H9 (cell line): Measurements from ENCODE around the gene C1orf159. TPM values are rescaled to one million over a fixed set of nuclear protein-coding genes. Genes with fewer than 3 reads are reported as not detected.

Experiments used
- DNase-seq: peaks from one replicate; pipeline ENCODE4 v3.0.0-alpha.2; 2017
- H2AFZ ChIP-seq: one replicate; pipeline ENCODE4 v1.6.1; 2013; ENCODE audit warnings: mild to moderate bottlenecking, low read length, control low read depth, moderate library complexity
- H2AK5ac ChIP-seq: 2 replicates; pipeline ENCODE4 v1.6.1; 2013; ENCODE audit warnings: low read length, control low read depth, mixed read lengths; ENCODE audit not compliant: insufficient read length
- H2BK120ac ChIP-seq: one replicate; pipeline ENCODE4 v1.6.1; 2013; ENCODE audit warnings: low read depth, mild to moderate bottlenecking, low read length, control low read depth, inconsistent platforms; ENCODE audit not compliant: poor library complexity, severe bottlenecking
- H2BK12ac ChIP-seq: 2 replicates; pipeline ENCODE4 v1.6.1; 2013; ENCODE audit warnings: low read length, control low read depth, mixed read lengths, low read depth; ENCODE audit not compliant: insufficient read length
- H2BK15ac ChIP-seq: 2 replicates; pipeline ENCODE4 v1.6.1; 2013; ENCODE audit warnings: low read depth, low read length, control low read depth
- H2BK20ac ChIP-seq: one replicate; pipeline ENCODE4 v1.6.1; 2013; ENCODE audit warnings: low read depth, mild to moderate bottlenecking, low read length, control low read depth, inconsistent platforms; ENCODE audit not compliant: poor library complexity, severe bottlenecking
- H2BK5ac ChIP-seq: 2 replicates; pipeline ENCODE4 v1.6.1; 2013; ENCODE audit warnings: low read length, control low read depth, mixed read lengths; ENCODE audit not compliant: insufficient read length
- H3K14ac ChIP-seq: 2 replicates; pipeline ENCODE4 v1.6.1; 2013; ENCODE audit warnings: low read length, control low read depth; ENCODE audit not compliant: insufficient read depth
- H3K18ac ChIP-seq: 2 replicates; pipeline ENCODE4 v1.6.1; 2013; ENCODE audit warnings: low read depth, mild to moderate bottlenecking, mixed read lengths, low read length, control low read depth; ENCODE audit not compliant: insufficient read length
- H3K23ac ChIP-seq: 2 replicates; pipeline ENCODE4 v1.6.1; 2013; ENCODE audit warnings: low read length, control low read depth, mixed read lengths, low read depth; ENCODE audit not compliant: insufficient read length
- H3K23me2 ChIP-seq: 2 replicates; pipeline ENCODE4 v1.6.1; 2013; ENCODE audit warnings: low read depth, mild to moderate bottlenecking, mixed read lengths, low read length, control low read depth; ENCODE audit not compliant: insufficient read length, poor library complexity, severe bottlenecking
- H3K27ac ChIP-seq: 2 replicates; pipeline ENCODE4 v1.5.1; 2013; ENCODE audit warnings: low read length, control low read depth, mixed read lengths, low read depth; ENCODE audit not compliant: insufficient read length
- H3K27me3 ChIP-seq: 2 replicates; pipeline ENCODE4 v1.6.1; 2013; ENCODE audit warnings: low read length, control low read depth, inconsistent platforms; ENCODE audit not compliant: insufficient read depth
- H3K4ac ChIP-seq: 2 replicates; pipeline ENCODE4 v1.6.1; 2013; ENCODE audit warnings: low read depth, mild to moderate bottlenecking, control low read depth, inconsistent platforms, low read length, moderate library complexity
- H3K4me1 ChIP-seq: 2 replicates; pipeline ENCODE4 v1.6.1; 2013; ENCODE audit warnings: low read length, control low read depth, inconsistent platforms; ENCODE audit not compliant: insufficient read depth
- H3K4me2 ChIP-seq: 2 replicates; pipeline ENCODE4 v1.6.1; 2013; ENCODE audit warnings: low read length, control low read depth, mixed read lengths; ENCODE audit not compliant: insufficient read length, insufficient read depth
- H3K56ac ChIP-seq: 2 replicates; pipeline ENCODE4 v1.6.1; 2013; ENCODE audit warnings: low read depth, mild to moderate bottlenecking, mixed read lengths, low read length, control low read depth; ENCODE audit not compliant: insufficient read length
- H3K79me1 ChIP-seq: 2 replicates; pipeline ENCODE4 v1.6.1; 2013; ENCODE audit warnings: low read depth, mild to moderate bottlenecking, moderate library complexity, low read length, control low read depth, inconsistent platforms; ENCODE audit not compliant: insufficient read depth, poor library complexity, severe bottlenecking
- H3K79me2 ChIP-seq: 2 replicates; pipeline ENCODE4 v1.6.1; 2013; ENCODE audit warnings: low read length, control low read depth, inconsistent platforms; ENCODE audit not compliant: insufficient read depth
- H3K9ac ChIP-seq: 2 replicates; pipeline ENCODE4 v1.6.1; 2013; ENCODE audit warnings: low read length, control low read depth, mixed read lengths; ENCODE audit not compliant: insufficient read length; ENCODE audit errors: extremely low read depth
- H3K9me3 ChIP-seq: one replicate; pipeline ENCODE4 v1.6.1; 2013; ENCODE audit warnings: low read depth, low read length, inconsistent platforms; ENCODE audit not compliant: control insufficient read depth
- H3T11ph ChIP-seq: one replicate; pipeline ENCODE4 v1.6.1; 2013; ENCODE audit warnings: mild to moderate bottlenecking, low read length, control low read depth, inconsistent platforms
- H4K20me1 ChIP-seq: one replicate; pipeline ENCODE4 v1.6.1; 2013; ENCODE audit not compliant: control insufficient read depth, insufficient read length, insufficient read depth
- H4K5ac ChIP-seq: 2 replicates; pipeline ENCODE4 v1.6.1; 2013; ENCODE audit warnings: low read depth, mild to moderate bottlenecking, mixed read lengths, low read length, control low read depth; ENCODE audit not compliant: insufficient read length
- H4K8ac ChIP-seq: replicated peaks from 2 replicates; pipeline ENCODE4 v1.6.1; 2013; ENCODE audit warnings: low read length, control low read depth, mixed read lengths, low read depth; ENCODE audit not compliant: insufficient read length
- H4K91ac ChIP-seq: 2 replicates; pipeline ENCODE4 v1.6.1; 2013; ENCODE audit warnings: low read depth, mild to moderate bottlenecking, moderate library complexity, mixed read lengths, low read length, control low read depth; ENCODE audit not compliant: insufficient read length
- H3K27ac Mint-ChIP-seq, 3 experiments: 2 replicates in 2 of 3; 3 replicates in 1 of 3; pipeline ENCODE4 v1.8.0; 2020 to 2021; ENCODE audit warnings: mixed read lengths in 3 of 3, mild to moderate bottlenecking in 1 of 3, moderate library complexity in 1 of 3
- H3K27me3 Mint-ChIP-seq: 2 replicates; pipeline ENCODE4 v1.8.0; 2021; ENCODE audit warnings: low read depth, mild to moderate bottlenecking, moderate library complexity, mixed read lengths
- H3K36me3 Mint-ChIP-seq, 3 experiments: 2 replicates in 2 of 3; 3 replicates in 1 of 3; pipeline ENCODE4 v1.8.0; 2020 to 2021; ENCODE audit warnings: low read depth in 3 of 3, mixed read lengths in 3 of 3; ENCODE audit not compliant: insufficient read depth in 1 of 3
- H3K4me1 Mint-ChIP-seq, 2 experiments: 2 replicates each; pipeline ENCODE4 v1.8.0; 2020; ENCODE audit warnings: mixed read lengths in 2 of 2
- H3K4me3 Mint-ChIP-seq, 2 experiments: 2 replicates in 1 of 2; 3 replicates in 1 of 2; pipeline ENCODE4 v1.8.0; 2020 to 2021; ENCODE audit warnings: mild to moderate bottlenecking in 2 of 2, mixed read lengths in 2 of 2, moderate library complexity in 1 of 2
- H3K9me3 Mint-ChIP-seq, 2 experiments: 2 replicates in 1 of 2; 3 replicates in 1 of 2; pipeline ENCODE4 v1.8.0; 2020; ENCODE audit warnings: mild to moderate bottlenecking in 2 of 2, mixed read lengths in 2 of 2, moderate library complexity in 1 of 2
- CTCF ChIP-seq: fragments of 200-600 bp; sonication (generic); conservative IDR thresholded peaks from 3 replicates; pipeline ENCODE4 v1.8.0; 2021; ENCODE audit warnings: antibody characterized with exemption, mild to moderate bottlenecking
- WGBS: extraction: QIAGEN DNeasy Blood & Tissue Kit; methylation state at CpG from one replicate; pipeline ENCODE4 v1.1.7; 2013; ENCODE audit warnings: missing lambda C conversion rate, low lambda C conversion rate, mixed read lengths; ENCODE audit not compliant: insufficient read length; ENCODE audit errors: extremely low coverage; 5-methylcytosine and 5-hydroxymethylcytosine counted together
- total RNA-seq: library from RNA; stranded (reverse); gene quantifications from 2 replicates; pipeline ENCODE4 v1.2.1, GENCODE V29; 2021

C1orf159 gene
- total RNA-seq, 1 experiment from 2014 or later = 12.3 TPM

GRCh38 chr1:1063945-1064831, 51.7 kb downstream of the C1orf159 start:
- H3K23ac ChIP-seq = no peak overlapping the region
- H2BK120ac ChIP-seq = no peak overlapping the region
- no peak overlapping the region for H4K5ac ChIP-seq
- peaks cover 2% of the 10 kb centered on the region; the same call in 1 of the 2 replicates for H3K27me3 ChIP-seq
- no CpG with 5 or more reads among the region's 50 CpGs for WGBS
- H3K4me2 ChIP-seq = peak overlapping the region; percentile 0
- H3K14ac ChIP-seq = no peak overlapping the region
- no peak overlapping the region for H2AFZ ChIP-seq
- no peak overlapping the region for H4K8ac ChIP-seq
- H3K9me3 Mint-ChIP-seq = no peaks in the 10 kb centered on the region
- H3K79me2 ChIP-seq = no peaks in the 10 kb centered on the region
- H3K27me3 Mint-ChIP-seq = peaks cover 55% of the 10 kb centered on the region
- peaks cover 8% of the 10 kb centered on the region for H3K23me2 ChIP-seq
- no peak overlapping the region for H3K56ac ChIP-seq
- H3K79me1 ChIP-seq = no peaks in the 10 kb centered on the region
- H2BK20ac ChIP-seq = no peak overlapping the region
- H3K27ac ChIP-seq = no peak overlapping the region
- no peak overlapping the region for H2BK5ac ChIP-seq
- H2AK5ac ChIP-seq = no peak overlapping the region
- H3K27ac Mint-ChIP-seq = no peak overlapping the region
- H3K36me3 Mint-ChIP-seq = no peaks in the 10 kb centered on the region
- H4K20me1 ChIP-seq = no peaks in the 10 kb centered on the region
- no peak overlapping the region for H2BK15ac ChIP-seq
- H3K4me1 ChIP-seq = no peaks in the 10 kb centered on the region
- no peak overlapping the region for H4K91ac ChIP-seq
- no peak overlapping the region; a peak in 1 of 5 replicates for H3K4me3 Mint-ChIP-seq
- H3T11ph ChIP-seq = no peak overlapping the region
- DNase-seq = peak; percentile 79
- peaks cover 16 to 21% of the 10 kb centered on the region in 2 experiments for H3K4me1 Mint-ChIP-seq
- peak; percentile 93 for TF ChIP-seq CTCF
- H3K9me3 ChIP-seq = no peaks in the 10 kb centered on the region
- no peak overlapping the region for H3K4ac ChIP-seq
- no peak overlapping the region for H3K18ac ChIP-seq
- H3K9ac ChIP-seq = no peak overlapping the region
- no peak overlapping the region for H2BK12ac ChIP-seq
